Stimulated activated CD4-positive, alpha-beta T cell treated with anti-CD3 and anti-CD28 coated beads, Interleukin-12 subunit alpha, Interleukin-12 subunit beta, amount 100 ng/mL, for 24 hours (primary cell): ENCODE measurements around the gene AHCY.
A peak's percentile ranks its signal among the peaks of the same experiment; 100 is the strongest.
"Not testable (repeated sequence)": the region's sequence is repeated elsewhere in the genome, so short reads cannot be mapped to it uniquely, and the experiment has no call there.

Source experiments
- DNase-seq, 2 experiments: peaks; one replicate each; pipeline ENCODE4 v3.0.0-alpha.2; 2020; ENCODE audit warnings: low read depth in 2 of 2

The AHCY gene

DNA sequence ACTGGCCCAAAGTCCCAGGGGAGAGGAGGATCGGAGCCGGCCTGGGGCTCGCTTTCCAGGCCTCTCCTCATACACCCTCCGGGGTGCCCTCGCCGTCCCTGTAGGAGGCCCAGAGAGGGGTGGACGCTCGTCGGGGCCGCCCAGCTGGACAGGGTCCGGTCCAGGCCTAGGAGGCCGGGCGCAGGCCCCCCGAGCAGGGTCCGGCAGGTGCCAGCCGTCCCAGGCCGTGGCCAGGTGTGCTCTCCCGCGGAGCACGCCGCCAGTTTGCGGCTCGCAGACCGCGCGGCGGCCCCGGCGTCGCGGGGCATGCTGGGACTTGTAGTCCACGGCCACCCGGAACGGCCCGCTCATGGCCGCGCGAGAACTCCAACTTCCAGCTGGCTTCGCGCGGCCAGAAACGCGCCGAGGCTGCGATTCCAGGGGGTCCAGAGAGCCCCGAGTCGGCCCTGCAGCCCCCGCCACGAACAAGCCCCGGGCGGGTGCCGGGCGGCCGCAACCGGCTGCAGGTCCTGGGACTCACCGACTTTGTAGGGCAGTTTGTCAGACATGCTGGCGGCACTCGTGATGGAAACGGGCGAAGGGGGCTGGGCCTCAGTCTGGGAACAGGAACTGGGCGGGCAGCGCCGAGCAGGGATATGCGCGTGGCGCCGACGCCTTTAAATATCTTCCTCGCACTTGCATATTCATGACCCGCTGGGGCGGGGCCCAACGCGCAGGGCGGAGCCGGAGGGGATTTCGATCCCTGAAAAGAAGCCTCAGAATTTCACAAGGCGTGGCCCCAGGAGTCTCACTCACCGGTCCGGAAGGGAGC lies at the start of gene AHCY:
Gene AHCY (minus strand): TSS at position 633 of the 811 bp plus-strand sequence. CDS start 85 bp downstream, at position 548.
- peak; percentile 88 to 97 for DNase-seq

DNA sequence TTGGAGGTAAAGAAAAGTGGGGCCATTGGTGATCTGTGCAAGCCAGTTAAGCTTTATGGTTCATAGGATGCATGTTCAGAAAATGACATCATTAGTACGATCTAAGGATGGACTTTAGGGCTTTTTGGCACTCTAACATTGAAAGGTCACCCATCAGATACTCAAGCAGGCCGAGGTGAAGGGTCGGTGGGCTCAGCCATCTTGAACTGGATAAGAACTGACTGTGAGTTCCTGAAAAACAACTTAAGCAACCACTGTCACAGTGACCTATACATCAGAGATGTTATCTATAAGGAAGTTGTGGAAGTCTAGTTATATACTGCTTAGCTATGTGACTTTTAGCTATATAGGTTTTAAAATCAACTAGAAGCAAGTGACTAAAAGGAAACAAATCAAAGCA lies 46.9 kb upstream of the AHCY start:
- no peak for DNase-seq

- DNase-seq: no peak
These were observed 44.4 kb upstream of the AHCY start for GRCh38 chr20:34347571-34347970.

GRCh38 chr20:34346533-34346865 lies 43.3 kb upstream of the AHCY start:
- not testable (repeated sequence) for DNase-seq

DNA sequence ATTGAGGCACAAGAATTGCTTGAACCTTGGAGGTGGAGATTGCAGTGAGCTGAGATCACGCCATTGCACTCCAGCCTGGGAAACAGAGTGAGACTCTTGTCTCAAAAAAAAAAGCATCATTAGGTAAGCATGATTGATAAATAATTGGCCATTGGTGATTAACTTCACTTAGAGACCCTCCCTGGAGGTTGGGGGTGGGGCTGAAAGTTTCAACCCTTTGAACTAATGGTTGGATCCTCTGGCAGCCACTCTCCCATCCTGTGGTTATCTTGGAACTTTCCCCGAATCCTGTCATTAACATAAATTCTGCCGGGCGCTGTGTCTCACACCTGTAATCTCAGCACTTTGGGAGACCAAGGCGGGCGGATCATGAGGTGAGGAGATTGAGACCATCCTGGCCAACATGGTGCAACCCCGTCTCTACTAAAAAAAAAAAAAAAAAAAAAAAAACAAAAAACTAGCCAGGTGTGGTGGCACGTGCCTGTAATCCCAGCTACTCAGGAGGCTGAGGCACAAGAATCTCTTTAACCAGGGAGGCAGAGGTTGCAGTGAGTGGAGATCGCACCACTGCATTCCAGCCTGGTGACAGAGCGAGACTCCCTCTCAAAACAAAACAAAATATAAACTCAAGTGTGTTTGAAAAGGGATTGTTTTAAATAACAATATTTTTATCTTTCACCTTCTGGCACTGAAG lies 42.8 kb upstream of the AHCY start:
- not testable (repeated sequence) for DNase-seq

DNA sequence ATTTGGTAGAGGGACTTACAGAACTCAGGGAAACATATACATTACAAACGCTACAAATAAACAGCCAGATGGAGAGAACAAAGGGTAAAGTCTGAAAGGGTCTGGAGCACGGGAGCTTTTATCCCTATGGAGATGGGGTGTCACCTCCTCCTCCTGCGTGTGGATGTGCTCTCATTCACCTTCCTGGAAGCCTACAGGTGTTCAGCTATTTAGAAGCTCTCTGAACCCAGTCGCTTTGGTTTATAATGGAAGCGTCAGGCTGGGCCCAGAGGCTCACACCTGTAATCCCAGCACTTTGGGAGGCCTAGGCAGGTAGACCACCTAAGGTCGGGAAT lies 42.2 kb upstream of the AHCY start:
- no peak for DNase-seq

GRCh38 chr20:34344238-34344637 lies 41.1 kb upstream of the AHCY start:
- no peak for DNase-seq

- DNase-seq: no peak
These were observed 40.5 kb upstream of the AHCY start for GRCh38 chr20:34343458-34344211.

DNA sequence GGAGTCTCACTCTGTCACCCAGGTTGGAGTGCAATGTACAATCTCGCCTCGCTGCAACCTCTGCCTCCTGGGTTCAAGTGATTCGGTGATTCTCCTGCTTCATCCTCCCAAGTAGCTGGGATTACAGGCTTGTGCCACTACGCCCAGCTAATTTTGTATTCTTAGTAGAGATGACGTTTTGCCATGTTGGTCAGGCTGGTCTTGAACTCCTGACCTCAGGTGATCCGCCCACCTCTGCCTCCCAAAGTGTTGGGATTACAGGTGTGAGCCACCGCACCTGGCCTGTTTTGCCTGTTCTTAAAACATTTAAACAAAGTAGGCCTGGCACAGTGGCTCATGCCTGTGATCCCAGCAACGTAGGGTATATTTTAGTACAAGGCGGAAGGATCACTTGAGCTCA lies 38.0 kb upstream of the AHCY start:
- DNase-seq: not testable (repeated sequence)

DNA sequence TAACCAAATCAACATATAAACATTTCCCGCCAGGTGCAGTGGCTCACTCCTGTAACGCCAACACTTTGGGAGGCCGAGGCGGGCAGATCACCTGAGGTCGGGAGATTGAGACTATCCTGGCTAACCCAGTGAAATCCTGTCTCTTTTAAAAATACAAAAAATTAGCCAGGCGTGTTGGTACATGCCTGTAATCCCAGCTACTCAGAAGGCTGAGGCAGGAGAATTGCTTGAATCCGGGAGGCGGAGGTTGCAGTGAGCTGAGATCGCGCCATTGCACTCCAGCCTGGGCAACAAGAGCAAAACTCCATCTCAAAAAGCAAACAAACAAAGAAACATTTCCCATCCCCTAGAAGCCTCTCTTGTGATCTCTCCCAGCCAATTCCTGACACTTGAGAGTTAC lies 37.6 kb upstream of the AHCY start:
- DNase-seq: not testable (repeated sequence)

- DNase-seq: no peak
These were observed 35.0 kb upstream of the AHCY start for GRCh38 chr20:34337982-34338726.

GRCh38 chr20:34337544-34337943 lies 34.4 kb upstream of the AHCY start:
- no peak for DNase-seq

DNA sequence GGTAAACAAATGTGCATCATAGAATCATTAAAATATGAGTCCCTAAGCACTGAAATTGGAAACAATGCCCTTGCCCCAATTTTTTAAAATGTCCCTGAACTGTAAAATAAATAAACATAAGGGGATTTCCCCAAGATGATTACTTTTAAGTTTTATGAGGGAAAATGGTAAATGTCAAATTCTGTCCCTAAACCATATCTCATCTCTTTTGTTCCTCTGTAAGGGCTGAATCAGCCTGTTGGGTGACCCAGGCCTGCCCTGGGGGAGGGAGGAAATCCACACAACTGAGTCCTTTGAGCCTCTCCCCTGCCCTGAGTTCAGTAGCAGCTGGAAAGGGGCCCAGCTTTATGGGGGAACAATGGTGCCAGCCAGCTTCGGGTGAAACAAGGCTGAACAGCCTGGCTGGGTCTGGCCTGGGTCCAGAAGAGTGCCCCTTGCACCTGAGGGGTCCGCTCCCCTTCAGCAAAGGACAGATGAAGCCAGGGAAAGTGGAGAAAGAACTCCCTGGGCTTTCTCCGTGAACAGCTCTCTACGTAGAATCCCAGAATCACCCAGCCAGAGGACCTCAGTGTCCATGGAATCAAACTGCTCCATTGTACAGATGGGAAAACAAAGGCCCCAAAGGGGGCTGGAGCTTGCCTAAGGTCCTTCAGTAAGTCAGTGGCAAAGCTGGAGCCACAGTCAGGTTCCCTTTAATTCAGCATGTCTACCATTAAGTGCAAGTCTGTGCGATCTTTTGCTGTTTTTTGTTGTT lies 31.7 kb upstream of the AHCY start:
- DNase-seq: no peak

DNA sequence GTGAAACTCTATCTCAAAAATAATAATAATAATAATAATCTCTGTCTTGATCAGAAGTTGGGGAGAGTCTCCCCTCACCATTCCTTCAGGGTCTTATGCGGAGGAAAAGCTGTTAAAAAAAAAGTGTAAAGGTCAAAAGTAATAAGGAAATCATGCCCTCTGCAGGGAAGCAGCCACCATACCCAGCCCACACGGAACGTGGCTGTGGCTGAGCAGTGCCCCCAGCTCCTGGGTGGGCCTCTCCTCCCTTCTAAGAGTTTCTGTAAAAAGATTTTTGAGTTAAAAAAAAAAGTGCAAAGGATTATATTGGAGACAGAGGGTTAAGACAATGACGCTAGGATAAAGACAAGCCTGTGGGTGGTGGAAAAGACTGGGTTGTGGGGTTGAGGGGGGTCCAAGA lies 30.6 kb upstream of the AHCY start:
- DNase-seq: no peak

- no peak for DNase-seq
These were observed 29.2 kb upstream of the AHCY start for GRCh38 chr20:34332262-34332920.

- no peak for DNase-seq
These were observed 28.7 kb upstream of the AHCY start for GRCh38 chr20:34331838-34332237.

- DNase-seq: not testable (repeated sequence)
These were observed 27.8 kb upstream of the AHCY start for GRCh38 chr20:34330861-34331544.

- no peak for DNase-seq
These were observed 25.9 kb upstream of the AHCY start for GRCh38 chr20:34328928-34329677.

- DNase-seq: not testable (repeated sequence)
These were observed 25.1 kb upstream of the AHCY start for GRCh38 chr20:34328207-34328606.
